Astrocyte of the spinal cord (primary cell): ENCODE data around the gene ABHD11.
"Not testable (repeated sequence)": the region's sequence is repeated elsewhere in the genome, so short reads cannot be mapped to it uniquely, and the experiment has no call there.

ENCODE experiments used
- DNase-seq: peaks from one replicate; pipeline ENCODE4 v3.0.0; 2011; ENCODE audit warnings: low read depth, low spot score
- H3K4me3 ChIP-seq: 2 replicates; pipeline ENCODE4 v1.5.1; 2011; ENCODE audit warnings: low read depth, mild to moderate bottlenecking, low read length, moderate library complexity
- in situ Hi-C: cut with HindIII; loops from 2 replicates; pipeline ENCODE4 v1.10.0; 2017; ENCODE audit warnings: low sequenced_read_pairs
- TF ChIP-seq, protein P1 (sequence below): IDR thresholded peaks from 2 replicates; pipeline ENCODE4 v1.5.1; 2012; ENCODE audit warnings: low read depth, mild to moderate bottlenecking, low read length, inconsistent platforms

Gene ABHD11

DNA sequence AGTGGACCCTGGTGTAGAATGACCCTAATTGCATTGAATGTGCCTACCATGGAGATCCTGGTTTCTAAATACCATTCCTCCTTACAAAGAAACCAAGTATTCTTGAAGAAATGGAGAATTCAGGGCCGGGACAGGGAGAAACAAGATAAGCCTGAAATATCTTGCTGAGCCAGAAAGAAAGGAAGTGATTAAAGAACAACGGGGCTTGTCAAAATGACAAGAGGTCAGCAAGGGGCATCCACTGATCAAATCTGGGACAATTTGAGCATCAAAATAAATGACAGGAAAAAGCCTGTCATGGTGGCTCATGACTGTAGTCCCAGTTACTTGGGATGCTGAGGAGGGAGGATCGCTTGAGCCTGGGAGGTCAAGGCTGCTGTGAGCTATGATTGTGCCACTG is 8.1 kb downstream of the ABHD11 start:
- TF ChIP-seq, protein P1, sequence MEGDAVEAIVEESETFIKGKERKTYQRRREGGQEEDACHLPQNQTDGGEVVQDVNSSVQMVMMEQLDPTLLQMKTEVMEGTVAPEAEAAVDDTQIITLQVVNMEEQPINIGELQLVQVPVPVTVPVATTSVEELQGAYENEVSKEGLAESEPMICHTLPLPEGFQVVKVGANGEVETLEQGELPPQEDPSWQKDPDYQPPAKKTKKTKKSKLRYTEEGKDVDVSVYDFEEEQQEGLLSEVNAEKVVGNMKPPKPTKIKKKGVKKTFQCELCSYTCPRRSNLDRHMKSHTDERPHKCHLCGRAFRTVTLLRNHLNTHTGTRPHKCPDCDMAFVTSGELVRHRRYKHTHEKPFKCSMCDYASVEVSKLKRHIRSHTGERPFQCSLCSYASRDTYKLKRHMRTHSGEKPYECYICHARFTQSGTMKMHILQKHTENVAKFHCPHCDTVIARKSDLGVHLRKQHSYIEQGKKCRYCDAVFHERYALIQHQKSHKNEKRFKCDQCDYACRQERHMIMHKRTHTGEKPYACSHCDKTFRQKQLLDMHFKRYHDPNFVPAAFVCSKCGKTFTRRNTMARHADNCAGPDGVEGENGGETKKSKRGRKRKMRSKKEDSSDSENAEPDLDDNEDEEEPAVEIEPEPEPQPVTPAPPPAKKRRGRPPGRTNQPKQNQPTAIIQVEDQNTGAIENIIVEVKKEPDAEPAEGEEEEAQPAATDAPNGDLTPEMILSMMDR = no peak
- no peak for DNase-seq
- no peak overlapping the region for H3K4me3 ChIP-seq
- in situ Hi-C loops = no loop called here

DNA sequence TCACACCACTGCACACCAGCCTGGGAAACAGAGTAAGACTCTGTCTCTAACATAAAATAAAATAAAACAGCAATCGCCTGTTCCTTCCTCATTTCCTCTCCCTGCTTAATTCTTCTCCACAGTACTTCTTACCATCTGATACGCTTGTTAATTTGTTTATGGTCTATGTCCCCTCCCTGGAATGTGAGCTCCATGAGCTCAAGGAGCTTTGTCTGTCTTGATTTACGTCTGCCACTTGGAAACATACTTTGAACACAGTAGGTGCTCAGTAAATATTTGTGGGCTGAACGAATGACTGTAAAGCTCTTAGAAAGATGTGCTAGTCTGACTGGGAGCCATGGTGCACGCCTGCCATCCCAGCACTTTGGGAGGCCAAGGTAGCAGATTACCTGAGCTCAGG is 10.1 kb downstream of the ABHD11 start:
- no peak overlapping the region for H3K4me3 ChIP-seq
- TF ChIP-seq, protein P1 = no peak
- no peak for DNase-seq
- in situ Hi-C loops = no loop called here

DNA sequence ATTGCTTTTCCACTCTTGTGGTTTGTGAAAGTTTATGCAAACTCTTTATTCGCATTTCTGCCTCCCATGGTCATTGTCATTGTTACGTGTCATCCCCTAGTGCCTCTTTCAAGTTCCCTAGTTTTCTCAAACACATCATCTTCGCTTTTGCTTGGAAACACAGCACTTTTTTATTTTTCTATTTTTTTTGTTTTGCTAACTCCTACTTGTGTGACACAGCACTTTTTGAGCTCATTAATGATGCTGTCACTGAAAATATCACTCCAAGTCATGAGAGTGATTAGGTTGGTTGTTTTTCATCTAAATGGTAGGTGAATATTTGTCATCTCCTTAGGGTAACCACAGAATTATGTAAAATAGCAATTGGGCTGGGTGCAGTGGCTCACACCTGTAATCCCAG is 10.7 kb downstream of the ABHD11 start:
- TF ChIP-seq, protein P1 = no peak
- in situ Hi-C loops = no loop called here
- no peak overlapping the region for H3K4me3 ChIP-seq
- DNase-seq = no peak

DNA sequence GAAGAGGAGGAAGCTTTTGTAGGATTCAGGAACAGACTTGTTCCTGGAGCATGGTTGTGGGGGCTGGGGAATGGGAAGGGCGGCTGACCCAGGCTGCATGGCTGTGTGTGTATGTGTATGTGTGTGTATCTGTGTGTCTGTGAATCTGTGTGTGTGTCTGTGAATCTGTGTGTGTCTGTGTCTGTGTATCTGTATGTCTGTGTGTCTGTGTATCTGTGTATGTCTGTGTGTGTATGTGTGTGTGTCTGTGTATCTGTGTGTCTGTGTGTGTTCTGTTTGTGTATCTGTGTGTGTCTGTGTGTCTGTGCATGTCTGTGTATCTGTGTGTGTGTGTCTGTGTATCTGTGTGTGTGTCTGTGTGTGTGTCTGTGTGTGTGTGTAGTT is 12.5 kb downstream of the ABHD11 start:
- no peak for DNase-seq
- H3K4me3 ChIP-seq = no peak overlapping the region
- TF ChIP-seq, protein P1 = no peak
- in situ Hi-C loops = no loop called here

DNA sequence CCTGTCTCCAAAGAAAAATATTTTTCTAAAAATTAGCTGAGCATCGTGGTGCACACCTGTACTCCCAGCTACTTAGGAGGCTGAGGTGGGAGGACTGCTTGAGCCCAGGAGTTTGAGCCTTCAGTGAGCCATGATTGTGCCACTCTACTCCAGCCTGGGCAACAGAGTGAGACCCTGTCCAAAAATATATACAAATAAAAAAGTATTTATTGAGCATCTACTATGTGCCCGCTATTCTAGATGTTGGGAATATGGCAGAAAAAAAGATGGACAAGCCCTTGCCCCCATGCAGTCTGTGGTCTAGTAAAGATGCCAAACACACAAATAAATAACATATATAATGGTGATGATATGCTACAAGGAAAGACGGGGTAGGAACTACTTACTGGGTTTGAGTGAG is 14.8 kb downstream of the ABHD11 start:
- TF ChIP-seq, protein P1 = no peak
- in situ Hi-C loops = no loop called here
- H3K4me3 ChIP-seq = no peak overlapping the region
- no peak for DNase-seq

DNA sequence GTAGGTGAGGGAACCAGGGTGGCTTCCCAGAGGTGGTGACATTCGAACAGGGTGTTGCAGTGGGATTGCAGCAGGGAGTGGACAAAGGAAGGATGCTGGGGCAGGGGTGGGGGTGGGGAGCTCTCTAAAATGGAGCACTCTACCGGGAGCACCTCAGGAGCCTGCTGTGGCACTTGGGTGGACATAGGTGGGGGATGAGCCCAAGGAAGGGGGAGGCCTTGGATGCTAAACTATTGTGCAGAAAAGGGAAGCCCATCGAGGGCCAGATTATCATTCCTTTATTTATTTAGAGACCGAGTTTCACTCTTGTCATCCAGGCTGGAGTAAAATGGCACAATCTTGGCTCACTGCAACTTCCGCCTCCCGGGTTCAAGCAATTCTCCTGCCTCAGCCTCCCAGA is 15.8 kb downstream of the ABHD11 start:
- TF ChIP-seq, protein P1 = no peak
- DNase-seq = no peak
- in situ Hi-C loops = no loop called here

DNA sequence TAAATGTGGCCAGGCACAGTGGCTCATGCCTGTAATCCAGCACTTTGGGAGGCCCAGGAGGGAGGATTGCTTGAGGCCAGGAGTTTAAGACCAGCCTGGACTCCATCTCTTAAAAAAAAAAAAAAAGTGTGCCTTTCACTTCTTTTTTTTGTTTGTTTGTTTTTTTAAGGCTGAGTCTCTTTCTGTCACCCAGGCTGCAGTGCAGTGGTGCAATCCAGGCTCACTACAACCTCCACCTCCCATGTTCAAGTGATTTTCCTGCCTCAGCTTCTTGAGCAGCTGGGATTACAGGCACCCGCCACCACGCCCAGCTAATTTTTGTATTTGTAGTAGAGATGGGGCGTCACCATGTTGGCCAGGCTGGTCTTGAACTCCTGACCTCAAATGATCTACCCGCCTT is 16.4 kb downstream of the ABHD11 start:
- in situ Hi-C loops, DNase-seq: not testable (repeated sequence)

More for the DNA sequence above, 15.8 kb downstream of the ABHD11 start:
- H3K4me3 ChIP-seq = no peak overlapping the region

More for the DNA sequence above, 16.4 kb downstream of the ABHD11 start:
- not testable (repeated sequence) for H3K4me3 ChIP-seq
